ENCODE results near the gene DLEC1.

The DLEC1 gene

DNA sequence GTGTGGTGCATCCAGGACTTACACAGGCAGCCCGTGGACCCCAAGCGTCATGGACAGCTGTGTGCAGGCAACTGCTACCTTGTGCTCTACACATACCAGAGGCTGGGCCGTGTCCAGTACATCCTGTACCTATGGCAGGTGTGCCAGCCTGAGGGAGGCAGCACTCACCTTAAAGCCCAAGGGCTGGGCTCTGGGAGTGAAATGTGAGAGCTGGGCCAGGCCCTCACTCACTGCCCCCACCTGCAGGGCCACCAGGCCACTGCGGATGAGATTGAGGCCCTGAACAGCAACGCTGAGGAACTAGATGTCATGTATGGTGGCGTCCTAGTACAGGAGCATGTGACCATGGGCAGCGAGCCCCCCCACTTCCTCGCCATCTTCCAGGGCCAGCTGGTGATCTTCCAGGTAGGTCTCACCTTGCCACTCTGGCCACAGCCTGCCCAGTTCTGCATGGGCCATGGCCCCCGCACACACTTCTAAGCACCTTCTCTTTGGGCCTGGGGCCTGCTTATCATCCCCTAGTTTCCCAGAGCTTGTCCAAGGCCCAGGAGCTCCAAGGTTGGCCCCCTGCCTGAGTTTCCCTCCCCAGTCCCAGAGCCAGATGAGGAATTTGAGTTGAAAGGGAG is 37.4 kb upstream of the DLEC1 start:
- DNase-seq, result no peak

DNA sequence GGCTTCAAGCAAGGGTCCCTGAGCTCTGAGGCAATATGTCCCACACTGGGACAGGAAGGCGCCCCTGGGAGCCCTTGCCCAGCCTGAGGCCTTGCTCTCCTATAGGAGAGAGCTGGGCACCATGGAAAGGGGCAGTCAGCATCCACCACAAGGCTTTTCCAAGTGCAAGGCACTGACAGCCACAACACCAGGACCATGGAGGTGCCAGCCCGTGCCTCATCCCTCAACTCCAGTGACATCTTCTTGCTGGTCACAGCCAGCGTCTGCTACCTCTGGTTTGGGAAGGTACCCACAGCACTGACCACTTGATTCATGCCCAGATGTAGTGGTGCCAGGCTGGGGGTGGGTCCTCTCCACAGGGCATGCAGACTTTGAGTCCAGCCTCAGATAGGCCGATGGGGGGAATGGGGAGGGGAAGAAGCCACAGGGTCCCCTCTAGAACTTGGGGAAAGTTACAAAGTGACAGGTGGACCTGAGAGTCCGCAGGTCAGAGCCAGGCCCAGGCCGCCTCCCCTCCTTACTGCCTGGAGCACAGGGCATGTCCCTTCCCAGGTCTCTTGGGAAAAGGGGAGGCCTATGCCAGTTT is 36.6 kb upstream of the DLEC1 start:
- DNase-seq, result no peak

DNA sequence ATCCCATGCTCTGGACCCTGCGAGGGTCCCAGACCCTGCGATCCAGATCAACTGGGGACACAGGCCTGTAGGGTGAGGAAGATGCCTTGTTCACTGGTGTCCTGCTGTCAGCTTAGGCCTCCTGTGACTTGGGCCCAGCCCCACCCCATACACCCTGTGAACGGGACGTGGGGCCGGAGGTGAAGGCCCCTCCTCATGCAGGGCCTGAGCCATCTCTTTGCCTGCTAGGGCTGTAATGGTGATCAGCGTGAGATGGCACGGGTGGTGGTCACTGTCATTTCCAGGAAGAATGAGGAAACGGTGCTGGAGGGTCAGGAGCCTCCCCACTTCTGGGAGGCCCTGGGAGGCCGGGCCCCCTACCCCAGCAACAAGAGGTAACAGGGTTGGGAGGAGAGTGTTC is 36.1 kb upstream of the DLEC1 start:
- DNase-seq, result no peak

DNA sequence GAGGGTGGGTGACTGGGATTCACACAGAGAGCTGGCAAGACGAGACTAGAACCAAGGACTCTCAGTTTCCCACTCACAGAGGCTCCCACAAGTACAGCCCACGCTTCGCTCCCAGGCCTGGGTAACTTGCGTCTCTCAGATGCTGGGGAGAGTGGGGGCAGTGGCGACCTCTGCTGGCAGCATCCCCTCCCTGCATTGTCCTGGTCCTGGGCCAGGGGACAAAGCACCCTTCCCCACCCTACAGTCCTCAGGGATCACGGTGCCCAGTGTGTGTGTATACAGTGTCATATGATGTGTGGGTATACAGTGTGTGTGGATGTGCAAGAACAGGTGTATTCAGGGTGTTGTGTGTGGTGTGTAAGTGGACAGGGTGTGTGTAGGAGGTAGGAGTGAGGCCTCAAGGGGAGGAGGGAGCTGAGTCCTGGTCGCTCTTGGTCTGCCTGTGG is 35.6 kb upstream of the DLEC1 start:
- DNase-seq, result no peak

DNA sequence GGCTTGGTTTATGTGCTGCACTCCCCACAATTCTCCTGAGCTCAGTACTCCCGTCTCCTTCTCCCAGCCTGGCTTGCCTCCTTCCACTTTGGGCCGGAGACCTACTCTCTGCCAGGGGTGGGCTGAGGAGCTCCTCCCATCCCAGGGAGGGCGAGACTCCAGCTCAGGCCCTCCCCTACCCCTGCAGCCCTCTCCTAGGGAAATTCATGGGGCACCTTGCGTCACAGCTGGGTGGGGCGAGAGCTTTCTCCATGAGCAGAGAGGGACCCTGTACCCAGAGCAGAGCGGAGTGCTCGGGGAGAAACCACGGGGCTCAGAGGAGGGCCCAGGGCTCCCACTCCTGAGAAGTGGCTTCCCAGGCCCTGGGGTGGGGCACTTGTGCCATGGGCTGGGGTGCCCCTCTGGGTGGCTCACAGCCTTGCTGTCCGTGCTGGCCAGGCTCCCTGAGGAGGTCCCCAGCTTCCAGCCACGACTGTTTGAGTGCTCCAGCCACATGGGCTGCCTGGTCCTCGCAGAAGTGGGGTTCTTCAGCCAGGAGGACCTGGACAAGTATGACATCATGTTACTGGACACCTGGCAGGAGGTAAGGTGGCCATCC is 35.1 kb upstream of the DLEC1 start:
- no peak for DNase-seq

DNA sequence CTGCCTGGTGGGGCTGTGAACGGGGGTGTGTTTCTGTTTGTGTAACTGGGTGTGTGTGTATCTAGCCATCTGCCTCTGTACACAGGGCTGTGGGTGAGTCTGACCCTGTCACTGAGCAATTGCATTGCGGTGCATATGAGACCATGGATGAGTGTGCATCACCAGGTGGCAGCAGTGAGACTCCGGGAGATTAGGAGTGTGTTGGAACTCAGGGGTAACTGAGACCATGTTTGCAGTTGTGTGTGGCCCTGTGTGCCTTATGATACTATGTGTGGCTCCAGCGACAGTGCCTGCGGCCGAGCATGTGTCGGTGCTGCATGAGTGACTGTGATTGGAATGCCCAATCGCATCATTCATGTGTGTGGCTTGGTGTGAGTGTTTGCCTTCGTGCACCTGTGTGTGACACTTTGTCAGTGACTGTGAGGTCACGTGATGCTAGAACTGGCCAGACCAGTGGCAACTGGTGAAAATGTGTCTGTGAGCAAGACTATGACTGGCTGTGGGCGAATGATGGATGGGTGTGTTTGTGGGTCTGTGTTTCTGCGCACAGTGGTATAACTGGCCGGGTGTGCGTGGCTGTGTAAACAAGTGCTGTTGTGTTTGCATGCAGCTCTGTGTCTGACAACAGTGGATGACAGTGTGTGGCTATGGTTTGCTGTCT is 34.5 kb upstream of the DLEC1 start:
- DNase-seq, result no peak

DNA sequence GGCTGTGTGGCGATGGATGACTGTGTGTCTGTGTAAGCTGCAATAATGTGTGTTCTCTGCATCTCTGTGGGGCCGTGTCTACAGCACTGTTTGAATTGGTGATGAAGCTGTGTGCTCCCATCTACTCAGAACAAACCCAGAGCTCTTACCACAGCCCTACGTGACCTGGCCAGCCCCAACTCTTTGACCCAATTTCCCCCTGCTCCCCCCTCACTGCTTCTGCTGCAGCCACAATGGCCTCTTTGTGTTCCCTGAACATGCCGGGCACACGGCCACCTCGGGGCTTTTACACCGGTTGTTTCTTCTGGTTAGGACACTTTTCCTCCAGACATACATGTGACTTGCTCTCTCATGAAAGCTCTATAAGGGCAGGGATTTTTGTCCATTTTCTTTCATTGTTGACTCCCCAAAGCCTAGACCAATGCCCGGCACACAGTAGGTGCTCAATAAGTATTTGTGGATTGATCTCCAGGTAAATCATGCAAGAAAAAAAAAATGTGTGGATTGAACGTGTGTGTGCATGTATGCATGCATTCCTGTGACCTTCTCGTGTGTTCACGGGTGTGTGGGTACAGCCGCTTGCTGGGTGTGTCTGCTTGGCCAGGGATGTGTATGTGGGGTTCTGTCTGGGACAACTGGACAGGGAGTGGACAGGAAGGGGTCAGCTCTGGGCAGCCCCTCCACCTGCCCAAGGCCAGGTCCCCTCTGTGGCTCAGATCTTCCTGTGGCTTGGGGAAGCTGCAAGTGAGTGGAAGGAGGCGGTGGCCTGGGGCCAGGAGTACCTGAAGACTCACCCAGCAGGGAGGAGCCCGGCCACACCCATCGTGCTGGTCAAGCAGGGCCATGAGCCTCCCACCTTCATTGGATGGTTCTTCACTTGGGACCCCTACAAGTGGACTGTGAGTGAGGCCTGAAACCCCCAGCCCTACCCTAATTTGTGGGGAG is 33.7 kb upstream of the DLEC1 start:
- DNase-seq, result no peak

DNA sequence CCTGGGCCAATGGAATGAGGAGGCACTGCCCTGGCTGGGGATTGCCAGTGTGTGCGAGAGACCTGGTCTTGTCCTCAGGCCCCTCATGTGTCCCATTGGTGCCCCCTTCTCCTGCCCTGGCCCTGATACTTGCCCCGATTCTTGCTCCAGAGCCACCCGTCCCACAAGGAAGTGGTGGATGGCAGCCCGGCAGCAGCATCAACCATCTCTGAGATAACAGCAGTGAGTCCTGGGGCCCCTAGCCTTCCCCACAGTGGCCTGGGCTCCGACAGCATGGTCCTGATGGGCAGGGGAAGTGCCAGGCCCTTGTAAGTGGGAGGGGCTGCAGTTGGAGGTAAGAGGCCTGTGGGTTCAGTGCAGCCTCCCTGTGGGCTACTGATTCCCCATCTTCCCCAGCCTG is 33.0 kb upstream of the DLEC1 start:
- DNase-seq, result no peak

DNA sequence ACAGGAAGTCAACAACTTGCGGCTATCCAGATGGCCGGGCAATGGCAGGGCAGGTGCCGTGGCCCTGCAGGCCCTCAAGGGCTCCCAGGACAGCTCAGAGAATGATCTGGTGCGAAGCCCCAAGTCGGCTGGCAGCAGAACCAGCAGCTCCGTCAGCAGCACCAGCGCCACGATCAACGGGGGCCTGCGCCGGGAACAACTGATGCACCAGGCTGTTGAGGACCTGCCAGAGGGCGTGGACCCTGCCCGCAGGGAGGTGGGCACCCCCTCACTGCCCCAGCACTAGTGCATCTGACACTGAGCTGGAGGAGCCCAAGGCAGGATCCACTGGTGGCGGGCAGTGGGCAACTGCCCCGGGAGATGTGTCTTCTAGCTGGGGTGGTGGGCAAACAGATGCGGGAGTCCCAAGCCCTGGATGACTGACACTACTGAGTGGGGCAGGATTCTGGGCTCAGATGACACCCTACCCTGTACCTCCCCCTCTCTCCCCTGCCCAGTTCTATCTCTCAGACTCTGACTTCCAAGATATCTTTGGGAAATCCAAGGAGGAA is 32.5 kb upstream of the DLEC1 start:
- no peak for DNase-seq

DNA sequence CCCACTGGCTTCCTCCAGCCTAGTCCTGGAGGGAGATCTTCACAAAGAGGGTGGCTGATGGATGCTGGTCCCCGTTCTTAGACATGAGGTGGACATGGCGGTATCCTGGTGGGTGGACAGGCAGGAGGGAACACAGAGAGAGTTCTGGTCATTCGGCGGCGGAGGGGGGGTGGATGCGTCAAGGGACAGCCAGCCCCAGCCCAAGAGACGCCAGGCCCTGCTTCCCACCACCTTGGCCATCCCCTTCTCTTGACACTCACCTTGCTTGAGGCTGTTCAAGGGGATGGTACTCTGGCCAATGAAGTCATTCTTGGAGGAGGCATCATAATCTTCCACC is 31.3 kb upstream of the DLEC1 start:
- DNase-seq, result no peak

DNA sequence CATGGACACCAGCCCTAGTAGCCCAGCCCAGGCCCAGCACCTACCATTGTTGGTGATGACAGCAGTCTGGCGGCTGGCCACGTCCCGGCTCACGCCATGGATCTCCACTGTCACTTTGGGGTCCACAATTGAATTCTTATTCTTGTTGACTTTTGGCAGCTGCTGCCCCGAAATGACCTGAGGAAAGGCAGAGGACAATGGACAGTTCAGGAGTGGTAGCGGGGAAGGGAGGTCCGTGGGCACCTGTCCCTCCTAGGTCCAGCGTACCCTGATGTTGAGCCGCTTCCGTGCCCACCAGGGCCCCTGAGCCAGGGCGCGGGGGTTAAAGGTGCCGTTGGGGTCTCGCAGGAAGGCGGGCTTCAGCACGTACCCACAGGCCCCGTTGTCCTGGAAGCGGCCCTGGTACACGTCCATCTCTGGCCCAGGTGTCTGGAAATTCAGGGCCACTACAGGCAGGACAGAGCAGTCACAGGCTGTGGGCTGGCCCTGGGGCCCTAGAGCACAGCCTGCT is 30.8 kb upstream of the DLEC1 start:
- no peak for DNase-seq

DNA sequence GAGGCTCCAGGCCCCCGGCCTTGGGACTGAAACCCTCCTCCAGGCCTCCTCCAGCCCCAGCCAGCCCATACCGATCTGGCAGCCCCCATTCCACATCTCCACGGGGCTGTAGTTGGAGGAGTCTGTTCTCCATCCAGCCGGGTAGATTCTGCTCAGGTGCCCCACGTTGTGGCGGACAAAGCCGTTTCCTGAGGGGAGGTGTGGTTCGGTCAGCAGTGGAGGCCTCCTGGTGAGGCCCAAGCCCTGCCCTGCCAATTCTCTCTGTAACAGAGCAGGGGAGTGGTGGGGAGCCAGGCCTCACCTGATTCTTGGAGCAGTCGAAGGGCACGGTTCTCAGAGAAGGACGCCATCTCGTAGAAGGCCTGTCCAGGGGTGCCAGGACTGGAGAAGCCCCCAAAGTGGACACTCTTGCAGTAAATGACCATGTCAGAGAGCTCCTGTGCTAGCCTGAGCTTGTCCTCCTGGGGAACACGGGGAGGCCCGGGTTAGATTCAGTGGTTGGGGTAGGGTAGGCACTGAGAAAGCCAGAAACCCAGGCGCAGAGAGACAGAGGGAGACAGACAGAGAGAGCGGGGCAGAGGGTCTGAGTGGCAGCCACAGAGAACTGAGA is 29.9 kb upstream of the DLEC1 start:
- DNase-seq, result no peak

DNA sequence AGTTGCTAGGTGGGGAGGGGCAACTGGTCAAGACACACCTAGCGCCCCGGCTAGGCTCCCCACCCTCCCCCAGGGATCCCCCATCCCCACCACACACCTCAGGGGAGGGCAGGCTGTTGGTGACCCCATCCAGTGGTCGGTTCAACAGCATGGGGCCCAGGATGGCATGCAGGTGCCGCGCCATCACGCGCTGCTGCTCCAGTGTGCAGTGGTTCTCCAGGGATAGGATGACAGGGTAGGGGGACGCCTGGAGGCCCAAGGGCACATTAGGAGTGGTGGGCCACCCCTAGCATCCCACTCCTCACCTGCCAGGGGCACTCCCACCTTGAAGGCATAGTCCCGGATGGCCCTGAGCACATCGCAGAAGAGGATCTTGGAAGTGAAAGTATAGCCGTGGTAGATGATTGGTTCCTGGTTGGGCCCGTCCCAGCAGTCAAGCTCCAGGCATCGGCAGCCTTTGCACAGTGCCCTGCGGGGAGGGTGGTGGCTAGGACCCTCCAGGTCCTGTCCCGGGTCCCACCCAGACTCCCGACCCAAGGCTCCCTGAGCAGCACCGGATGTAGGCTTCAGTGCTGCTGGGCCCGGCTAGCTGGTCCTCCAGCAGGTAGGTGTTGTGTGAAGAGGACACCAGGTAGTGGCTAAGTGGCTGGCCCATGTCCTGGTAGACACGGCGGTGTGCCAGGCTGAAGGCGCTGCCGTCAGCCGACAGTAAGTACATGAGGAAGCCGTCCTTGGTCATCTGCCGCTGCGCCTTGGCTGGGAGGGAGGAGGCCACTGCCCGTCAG is 29.0 kb upstream of the DLEC1 start:
- no peak for DNase-seq

DNA sequence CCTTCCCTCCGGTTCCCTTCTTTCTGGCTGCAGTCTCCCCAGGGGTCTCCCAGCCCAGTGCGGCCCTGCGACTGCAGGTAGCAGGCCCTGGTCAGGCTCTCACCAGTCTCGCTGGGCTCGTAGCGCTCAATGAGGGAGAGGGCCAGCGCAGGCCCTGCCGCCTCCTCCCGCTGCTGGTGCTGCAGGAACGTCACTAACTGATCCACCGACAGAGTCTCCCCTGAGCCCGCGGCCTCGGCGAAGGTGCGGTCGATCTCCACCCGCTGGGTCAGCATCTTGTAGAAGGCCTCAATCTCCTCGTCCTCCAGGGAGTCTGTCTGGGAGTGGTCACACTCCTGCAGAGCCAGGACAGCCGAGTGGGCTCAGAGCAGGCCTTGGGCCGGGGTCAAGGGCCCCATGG is 27.9 kb upstream of the DLEC1 start:
- no peak for DNase-seq

DNA sequence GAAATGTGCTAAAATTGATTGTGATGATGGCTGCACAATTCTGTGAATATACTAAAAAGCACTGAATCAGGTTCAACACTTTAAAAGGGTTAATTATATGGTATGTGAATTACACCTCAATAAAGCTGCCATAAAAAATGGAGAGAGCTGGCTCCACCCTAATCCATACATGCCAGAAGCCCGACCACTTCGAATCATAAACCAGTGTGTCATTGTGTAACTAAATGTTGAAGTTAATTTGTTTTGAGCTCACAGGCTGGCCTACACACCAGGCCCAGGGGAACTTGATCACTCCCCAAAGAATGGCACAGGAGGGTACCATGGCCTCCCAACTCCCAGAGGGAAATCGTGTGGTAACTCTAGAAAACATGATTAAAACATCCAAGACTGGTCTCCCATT is 23.5 kb upstream of the DLEC1 start:
- DNase-seq, result no peak

DNA sequence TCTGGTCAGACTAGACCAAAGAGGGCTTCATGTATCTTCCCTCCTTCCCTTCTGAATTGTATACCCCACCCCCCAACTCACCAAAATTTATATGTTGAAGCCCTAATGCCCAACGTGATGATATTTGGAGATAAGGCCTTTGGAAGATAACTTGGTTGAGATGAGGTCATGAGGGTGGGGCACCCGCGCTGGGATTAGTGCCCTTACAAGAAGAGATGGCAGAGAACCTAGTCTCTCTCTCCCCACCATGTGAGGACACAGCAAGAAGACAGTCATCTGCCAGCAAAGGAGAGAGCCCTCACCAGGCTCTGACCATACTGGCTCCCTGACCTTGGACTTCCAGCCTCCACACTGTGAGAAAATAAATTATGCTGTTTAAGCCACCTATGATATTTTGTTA is 23.0 kb upstream of the DLEC1 start:
- no peak for DNase-seq

DNA sequence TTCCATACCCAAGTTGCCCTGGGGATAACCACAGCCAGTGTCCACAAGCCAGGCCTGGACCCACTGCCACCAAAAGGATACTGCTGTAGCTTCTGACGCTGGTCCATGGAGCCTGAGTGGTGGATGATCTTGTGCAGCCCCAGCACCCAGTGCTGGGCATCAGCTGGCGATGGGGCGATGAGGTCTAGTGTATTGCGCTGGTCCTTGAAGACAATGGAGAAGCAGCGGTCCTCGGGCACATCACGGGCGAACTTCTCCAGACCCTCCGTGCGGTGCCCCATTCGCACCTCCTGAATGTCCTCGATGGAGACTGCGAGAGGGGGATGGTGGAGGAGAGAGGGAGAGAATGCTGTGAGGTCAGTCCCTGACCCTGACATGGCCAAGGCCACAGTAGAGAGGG is 22.6 kb upstream of the DLEC1 start:
- DNase-seq, result no peak

DNA sequence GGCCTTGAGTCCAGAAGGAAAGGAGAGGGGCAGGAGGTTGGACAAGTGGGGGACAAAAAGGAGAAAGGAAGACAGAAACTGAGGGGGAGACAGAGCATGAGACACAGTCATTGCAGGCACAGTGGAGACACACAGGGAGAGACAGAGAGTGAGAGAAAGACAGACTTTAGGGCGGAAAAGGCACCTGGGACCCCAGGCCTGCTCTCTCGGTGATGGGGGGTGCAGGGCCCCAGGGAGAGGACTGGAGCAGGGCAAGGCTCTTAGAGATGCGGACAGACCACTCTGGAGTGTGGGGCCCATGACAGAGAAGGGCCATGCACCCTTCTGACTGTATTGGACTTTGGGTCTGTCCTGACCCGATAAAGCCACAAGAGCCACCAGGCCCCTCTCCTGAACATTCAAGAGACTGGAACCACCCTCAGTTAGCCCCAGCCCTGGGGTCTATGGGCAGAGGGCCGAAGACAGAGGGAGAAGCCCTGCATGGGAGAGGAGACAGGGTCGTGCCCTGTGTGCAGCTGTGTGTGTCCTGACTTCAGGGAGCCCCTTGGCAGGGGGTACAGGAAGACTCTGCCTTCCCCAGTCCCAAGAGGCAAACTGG is 22.1 kb upstream of the DLEC1 start:
- DNase-seq, result no peak

DNA sequence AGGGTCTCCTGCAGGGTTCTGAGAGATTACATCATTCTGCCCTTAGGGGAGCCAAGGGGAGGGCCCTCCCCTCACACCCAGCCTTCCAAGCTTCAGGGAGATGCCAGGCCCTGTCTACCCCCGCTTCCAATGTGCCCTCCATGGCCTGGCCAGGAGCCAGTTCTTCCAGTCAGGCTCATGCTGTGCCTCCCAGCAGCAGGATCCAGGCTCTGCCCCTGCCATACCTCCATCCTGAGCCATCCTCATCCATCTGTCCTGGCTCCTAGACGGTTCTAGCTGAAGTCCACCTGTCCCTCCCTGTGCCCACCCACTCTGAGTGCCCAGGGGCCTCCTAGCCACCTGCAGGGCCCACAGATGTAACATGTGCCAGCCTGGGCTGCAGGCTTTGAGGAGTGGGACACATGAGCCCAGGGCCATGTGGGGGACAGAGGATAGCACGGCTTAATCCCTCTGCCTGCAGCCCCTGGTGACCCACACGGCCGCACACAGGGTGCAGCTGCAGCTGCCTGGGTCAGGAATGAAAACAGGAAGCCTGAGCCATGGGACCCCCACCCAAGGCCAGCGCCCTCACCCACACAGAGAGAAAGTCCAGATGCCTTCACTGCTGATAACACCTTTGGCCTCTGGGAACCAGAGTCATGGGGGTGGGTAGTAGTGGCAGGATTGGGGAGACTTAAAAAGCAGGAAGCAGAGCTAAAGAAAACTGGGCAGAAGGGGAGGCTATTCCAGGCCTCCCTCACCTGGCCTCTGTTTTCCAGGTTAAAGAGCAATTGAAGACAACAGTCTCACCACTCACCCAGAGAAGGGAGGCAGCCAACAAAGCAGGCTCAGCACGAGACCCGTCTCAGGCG is 21.3 kb upstream of the DLEC1 start:
- DNase-seq, result no peak
